Natural killer cell (primary cell): Measurements from ENCODE around the gene MED8. TPM values are rescaled to one million over a fixed set of nuclear protein-coding genes. Genes with fewer than 3 reads are reported as not detected.

ENCODE experiments used
- ATAC-seq, 3 donors: fragments of 150-1000 bp in 2 of 3; fragments of 200-7000 bp in 1 of 3; cut with Tn5 transposase; 1 replicate in 1 of 3; 2 replicates in 2 of 3; pipeline ENCODE4 v1.10.0; 2021; ENCODE audit warnings: mild to moderate bottlenecking in 2 of 3, moderate library complexity in 2 of 3
- DNase-seq, 2 donors: peaks; one replicate each; pipeline versions ENCODE4 v3.0.0 to v3.0.0-alpha.2; 2013 to 2021; ENCODE audit warnings: mixed read lengths in 1 of 2
- H3K27ac ChIP-seq: one replicate; pipeline ENCODE4 v1.5.1; 2013; ENCODE audit warnings: mild to moderate bottlenecking, low read length
- H3K27me3 ChIP-seq: one replicate; pipeline ENCODE4 v1.6.1; 2013; ENCODE audit warnings: low read length; ENCODE audit not compliant: control insufficient read depth, insufficient read depth
- H3K36me3 ChIP-seq: one replicate; pipeline ENCODE4 v1.6.1; 2013; ENCODE audit warnings: low read length; ENCODE audit not compliant: control insufficient read depth, insufficient read depth
- H3K4me1 ChIP-seq: one replicate; pipeline ENCODE4 v1.6.1; 2013; ENCODE audit warnings: low read length; ENCODE audit not compliant: control insufficient read depth, insufficient read depth
- H3K4me3 ChIP-seq: one replicate; pipeline ENCODE4 v1.5.1; 2013; ENCODE audit warnings: low read length
- H3K9me3 ChIP-seq: one replicate; pipeline ENCODE4 v1.6.1; 2013; ENCODE audit warnings: low read length; ENCODE audit not compliant: control insufficient read depth, insufficient read depth
- H3K27ac Mint-ChIP-seq, 2 donors: one replicate each; pipeline ENCODE4 v1.8.0; 2022; ENCODE audit warnings: mild to moderate bottlenecking in 2 of 2, mixed read lengths in 2 of 2, moderate library complexity in 1 of 2
- H3K27me3 Mint-ChIP-seq, 2 donors: one replicate each; pipeline ENCODE4 v1.8.0; 2022; ENCODE audit warnings: low read depth in 2 of 2, mixed read lengths in 2 of 2
- H3K36me3 Mint-ChIP-seq: one replicate; pipeline ENCODE4 v1.8.0; 2022; ENCODE audit warnings: mixed read lengths
- H3K4me1 Mint-ChIP-seq, 2 donors: one replicate each; pipeline ENCODE4 v1.8.0; 2022; ENCODE audit warnings: mixed read lengths in 2 of 2
- H3K4me3 Mint-ChIP-seq: one replicate; pipeline ENCODE4 v1.8.0; 2022; ENCODE audit warnings: mild to moderate bottlenecking, moderate library complexity, mixed read lengths
- H3K9me3 Mint-ChIP-seq, 2 donors: one replicate each; pipeline ENCODE4 v1.8.0; 2022; ENCODE audit warnings: mixed read lengths in 2 of 2
- WGBS: methylation state at CpG from one replicate; pipeline ENCODE4 v1.1.7; 2013; ENCODE audit warnings: missing lambda C conversion rate; ENCODE audit not compliant: insufficient coverage; 5-methylcytosine and 5-hydroxymethylcytosine counted together
- intact Hi-C: fragments of 100-400 bp; cut with micrococcal nuclease; formaldehyde crosslinking; loops from one replicate; pipeline ENCODE4 v1.14.2; 2022
- total RNA-seq, 4 donors: library from RNA; stranded (reverse); fragments of 120-200 nt in 1 of 4; gene quantifications; one replicate each; pipeline versions ENCODE4 v1.2.3 to v1.2.4, GENCODE V29; 2013 to 2022
- TF ChIP-seq, protein P1 (sequence below): fragments of 200-600 bp; IDR thresholded peaks from one replicate; pipeline ENCODE4 v1.8.0; 2022; ENCODE audit warnings: antibody characterized with exemption

MED8 gene
- total RNA-seq, 3 donors from 2014 or later (not counting 1 experiment from before 2014, with no cell fraction given): 17.8 to 26.8 (median 22.0) TPM

DNA sequence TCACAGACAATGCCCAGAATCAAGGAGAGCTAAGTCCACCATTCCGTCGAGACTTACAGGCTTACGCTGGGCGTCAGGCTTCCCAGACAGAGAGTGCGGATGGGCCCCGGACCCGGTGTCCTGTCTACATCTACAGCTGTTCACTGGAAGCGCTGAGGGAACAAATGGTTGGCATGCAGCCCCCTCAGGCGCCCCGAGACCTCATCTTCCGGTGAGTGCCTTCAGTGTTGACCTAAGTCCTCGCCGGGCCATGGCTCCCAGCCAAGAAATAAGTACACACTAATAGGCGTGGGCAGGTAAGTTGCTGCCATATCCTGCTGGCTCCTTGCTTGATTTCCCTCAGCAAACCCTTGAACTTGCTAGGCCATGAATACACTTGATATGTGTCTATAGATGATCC is 37.9 kb upstream of the MED8 start:
- Mint-ChIP-seq H3K36me3 (peaks cover 8% of the 10 kb centered on the region), H3K4me1 (peaks cover 15% of the 10 kb centered on the region in 2 donors), H3K27ac (no peak overlapping the region), H3K4me3 (no peak overlapping the region), H3K9me3 (peaks cover 5 to 8% of the 10 kb centered on the region in 2 donors), H3K27me3 (no peaks in the 10 kb centered on the region)
- Histone ChIP-seq H3K36me3 (peaks cover 87% of the 10 kb centered on the region), H3K9me3 (peaks cover 9% of the 10 kb centered on the region), H3K4me1 (peaks cover 14% of the 10 kb centered on the region), H3K27me3 (no peaks in the 10 kb centered on the region), H3K4me3 (no peak overlapping the region), H3K27ac (no peak overlapping the region)
- DNase-seq (no peak), ATAC-seq (no peak)
- TF ChIP-seq, protein P1, sequence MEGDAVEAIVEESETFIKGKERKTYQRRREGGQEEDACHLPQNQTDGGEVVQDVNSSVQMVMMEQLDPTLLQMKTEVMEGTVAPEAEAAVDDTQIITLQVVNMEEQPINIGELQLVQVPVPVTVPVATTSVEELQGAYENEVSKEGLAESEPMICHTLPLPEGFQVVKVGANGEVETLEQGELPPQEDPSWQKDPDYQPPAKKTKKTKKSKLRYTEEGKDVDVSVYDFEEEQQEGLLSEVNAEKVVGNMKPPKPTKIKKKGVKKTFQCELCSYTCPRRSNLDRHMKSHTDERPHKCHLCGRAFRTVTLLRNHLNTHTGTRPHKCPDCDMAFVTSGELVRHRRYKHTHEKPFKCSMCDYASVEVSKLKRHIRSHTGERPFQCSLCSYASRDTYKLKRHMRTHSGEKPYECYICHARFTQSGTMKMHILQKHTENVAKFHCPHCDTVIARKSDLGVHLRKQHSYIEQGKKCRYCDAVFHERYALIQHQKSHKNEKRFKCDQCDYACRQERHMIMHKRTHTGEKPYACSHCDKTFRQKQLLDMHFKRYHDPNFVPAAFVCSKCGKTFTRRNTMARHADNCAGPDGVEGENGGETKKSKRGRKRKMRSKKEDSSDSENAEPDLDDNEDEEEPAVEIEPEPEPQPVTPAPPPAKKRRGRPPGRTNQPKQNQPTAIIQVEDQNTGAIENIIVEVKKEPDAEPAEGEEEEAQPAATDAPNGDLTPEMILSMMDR: no peak
- intact Hi-C loops: no loop called here
- 97% methylated on average over 14 of the region's 14 CpGs for WGBS

DNA sequence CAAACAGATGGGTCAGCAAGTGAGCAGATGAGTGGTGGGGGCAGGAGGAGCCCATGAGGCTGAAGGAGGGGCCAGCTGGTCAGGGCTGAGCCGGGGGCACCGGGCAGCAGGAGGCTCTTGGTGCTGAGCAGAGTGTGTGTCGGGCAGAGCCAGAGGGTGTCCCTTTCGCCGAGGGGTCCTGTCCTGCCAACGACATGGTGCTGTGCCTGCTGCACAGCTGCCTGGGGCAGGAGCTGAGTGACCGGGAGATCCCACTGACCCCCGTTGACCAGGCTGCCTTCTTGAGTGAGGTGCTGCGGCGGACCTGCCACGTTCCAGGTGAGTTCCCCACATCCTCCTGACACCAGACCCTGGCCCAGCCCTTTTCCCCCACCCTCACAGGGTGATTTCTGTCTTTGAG is 36.6 kb upstream of the MED8 start:
- Histone ChIP-seq H3K27me3 (no peaks in the 10 kb centered on the region), H3K27ac (no peak overlapping the region), H3K36me3 (peaks cover 86% of the 10 kb centered on the region), H3K9me3 (peaks cover 9% of the 10 kb centered on the region), H3K4me3 (no peak overlapping the region), H3K4me1 (peaks cover 14% of the 10 kb centered on the region)
- peaks cover 15 to 16% of the 10 kb centered on the region in 2 donors for H3K4me1 Mint-ChIP-seq
- TF ChIP-seq, protein P1: no peak
- H3K4me3 Mint-ChIP-seq: no peak overlapping the region
- ATAC-seq (no peak), DNase-seq (no peak)
- intact Hi-C loops: no loop called here
- peaks cover 5 to 8% of the 10 kb centered on the region in 2 donors for H3K9me3 Mint-ChIP-seq
- peaks cover 8% of the 10 kb centered on the region for H3K36me3 Mint-ChIP-seq
- H3K27ac Mint-ChIP-seq: peak overlapping the region in 1 of 2 donors; percentile 63
- H3K27me3 Mint-ChIP-seq: no peaks in the 10 kb centered on the region
- WGBS: 93% methylated on average over 11 of the region's 11 CpGs

DNA sequence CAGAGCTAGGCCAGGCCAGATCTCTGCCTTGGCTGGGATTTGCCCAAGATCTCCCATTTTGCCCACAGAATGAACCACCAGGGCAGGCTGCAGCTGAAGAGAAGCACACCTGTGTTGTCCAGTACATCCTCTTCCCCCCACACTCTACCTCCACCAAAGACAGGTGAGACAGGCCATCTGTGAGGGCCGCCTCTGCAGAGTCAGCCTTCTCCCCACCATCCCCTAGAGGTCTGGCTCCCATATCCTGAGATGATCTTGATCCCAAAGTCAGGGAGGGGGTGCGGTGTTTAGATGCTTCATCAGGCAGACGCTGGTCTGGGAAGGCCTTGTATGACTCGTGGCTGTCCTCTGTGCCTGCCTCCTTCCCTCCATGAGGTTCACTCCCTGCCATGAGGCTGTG is 35.4 kb upstream of the MED8 start:
- intact Hi-C loops: no loop called here
- Mint-ChIP-seq H3K27me3 (no peaks in the 10 kb centered on the region), H3K4me3 (no peak overlapping the region), H3K36me3 (peaks cover 8% of the 10 kb centered on the region), H3K27ac (peak overlapping the region in 1 of 2 donors; percentile 82), H3K9me3 (peaks cover 5 to 8% of the 10 kb centered on the region in 2 donors), H3K4me1 (peaks cover 15 to 16% of the 10 kb centered on the region in 2 donors)
- Histone ChIP-seq H3K4me3 (no peak overlapping the region), H3K36me3 (peaks cover 86% of the 10 kb centered on the region), H3K27ac (no peak overlapping the region), H3K4me1 (peaks cover 14% of the 10 kb centered on the region), H3K9me3 (peaks cover 9% of the 10 kb centered on the region), H3K27me3 (no peaks in the 10 kb centered on the region)
- TF ChIP-seq, protein P1: no peak
- ATAC-seq (no peak), DNase-seq (no peak)
- 88% methylated on average over 4 of the region's 4 CpGs for WGBS
